ENCODE data around the gene TTC38. TPM values are rescaled to one million over a fixed set of nuclear protein-coding genes. Genes with fewer than 3 reads are reported as not detected.
A peak's percentile ranks its signal among the peaks of the same experiment; 100 is the strongest.

TTC38 gene
- 10 to 100 TPM; 10.1 to 16.5 TPM for total RNA-seq

DNA sequence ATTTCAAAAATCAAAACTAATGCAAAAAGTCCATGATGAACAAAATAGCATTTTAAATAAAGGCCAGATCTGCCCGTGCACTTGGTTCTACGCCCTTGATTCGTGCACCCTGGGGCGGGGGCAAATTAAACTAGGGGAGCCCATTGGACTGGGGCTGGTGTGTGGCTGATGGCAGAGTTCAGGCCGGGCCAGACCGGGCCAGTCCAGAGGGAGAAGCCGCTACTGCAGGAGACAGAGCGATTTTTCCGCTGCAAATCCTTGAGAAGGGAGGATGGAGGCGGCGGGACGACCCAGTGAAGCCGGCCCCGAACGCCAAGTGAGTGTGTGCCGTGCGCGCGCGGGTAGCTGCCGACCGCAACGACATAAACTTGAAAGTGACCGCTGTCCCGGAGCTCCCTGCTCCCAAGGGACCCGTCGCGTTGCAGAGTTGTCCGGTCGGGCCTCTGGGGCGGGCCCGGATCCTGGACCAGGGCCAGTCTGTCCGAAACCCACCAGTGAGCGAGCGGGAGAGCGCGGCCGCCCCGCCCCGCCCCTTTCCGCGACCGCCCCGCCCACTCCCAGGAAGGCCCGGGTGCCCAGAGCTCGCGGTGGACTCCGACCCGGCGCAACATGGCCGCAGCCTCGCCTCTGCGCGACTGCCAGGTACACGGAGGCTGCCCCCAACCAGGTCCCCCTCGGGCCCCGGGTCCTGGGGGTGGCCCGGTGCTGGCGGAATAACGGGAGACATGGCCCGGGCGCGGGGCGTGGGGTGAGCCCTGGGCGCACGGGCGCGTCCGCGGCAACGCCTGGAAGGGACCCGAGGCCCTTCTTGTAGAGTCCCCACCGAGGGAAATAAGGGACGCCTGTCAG, at the start of gene TTC38:
Gene TTC38, plus strand, starts transcription at position 578 of the 849 bp plus-strand sequence. Its CDS starts 32 bp downstream, at position 610.
- Mint-ChIP-seq H3K27ac (peak within 1 kb of the TSS; percentile 85), H3K36me3 (ENCODE audit: insufficient read depth in 2 of 2) (peaks cover 12 to 16% of the 10 kb centered on the region in 2 donors), H3K4me1 (ENCODE audit: low read depth) (peaks cover 11% of the 10 kb centered on the region), H3K4me3 (peak within 1 kb of the TSS; percentile 91 to 96), H3K9me3 (peaks cover 1 to 3% of the 10 kb centered on the region in 2 donors), H3K27me3 (ENCODE audit: low read depth) (peaks cover 41% of the 10 kb centered on the region)
- ATAC-seq (replicated peaks in 1 of 2) (peak; percentile 89 to 94), DNase-seq (peak; percentile 56 to 68)

DNA sequence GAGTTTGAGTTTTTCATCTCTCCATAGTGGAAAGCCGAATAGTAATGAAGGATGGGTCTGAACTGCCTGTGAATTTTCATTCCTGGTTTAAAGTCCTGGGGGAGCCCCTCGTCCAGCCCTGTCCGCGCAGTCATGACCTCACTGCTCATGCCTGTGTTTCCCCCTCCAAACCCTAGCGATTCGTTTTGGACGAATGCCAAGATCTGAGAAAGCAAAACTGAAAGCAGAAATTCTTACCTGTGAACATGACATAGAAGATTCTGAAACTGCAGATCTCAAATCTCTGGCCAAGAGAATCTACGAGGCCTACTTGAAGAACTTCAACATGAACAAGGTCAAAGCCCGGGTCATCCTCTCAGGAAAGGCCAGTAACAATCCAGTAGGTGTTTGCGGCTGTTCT, 48.2 kb upstream of the TTC38 start:
- Mint-ChIP-seq H3K27ac (no peak overlapping the region), H3K36me3 (ENCODE audit: insufficient read depth in 2 of 2) (peaks cover 2 to 5% of the 10 kb centered on the region in 2 donors), H3K4me3 (no peak overlapping the region), H3K9me3 (no peaks in the 10 kb centered on the region), H3K27me3 (ENCODE audit: low read depth) (no peaks in the 10 kb centered on the region), H3K4me1 (ENCODE audit: low read depth) (peaks cover 24% of the 10 kb centered on the region)
- peak; percentile 13 to 35 for ATAC-seq (replicated peaks in 1 of 2)
- DNase-seq: peak in 1 of 2 donors; percentile 28

- Mint-ChIP-seq H3K36me3 (ENCODE audit: insufficient read depth in 2 of 2) (peaks cover 2 to 9% of the 10 kb centered on the region in 2 donors), H3K27ac (no peak overlapping the region)
- peak in 1 of 2 donors; percentile 6 for DNase-seq
Observed at GRCh38 chr22:46220921-46221320, 46.9 kb upstream of the TTC38 start.

DNA sequence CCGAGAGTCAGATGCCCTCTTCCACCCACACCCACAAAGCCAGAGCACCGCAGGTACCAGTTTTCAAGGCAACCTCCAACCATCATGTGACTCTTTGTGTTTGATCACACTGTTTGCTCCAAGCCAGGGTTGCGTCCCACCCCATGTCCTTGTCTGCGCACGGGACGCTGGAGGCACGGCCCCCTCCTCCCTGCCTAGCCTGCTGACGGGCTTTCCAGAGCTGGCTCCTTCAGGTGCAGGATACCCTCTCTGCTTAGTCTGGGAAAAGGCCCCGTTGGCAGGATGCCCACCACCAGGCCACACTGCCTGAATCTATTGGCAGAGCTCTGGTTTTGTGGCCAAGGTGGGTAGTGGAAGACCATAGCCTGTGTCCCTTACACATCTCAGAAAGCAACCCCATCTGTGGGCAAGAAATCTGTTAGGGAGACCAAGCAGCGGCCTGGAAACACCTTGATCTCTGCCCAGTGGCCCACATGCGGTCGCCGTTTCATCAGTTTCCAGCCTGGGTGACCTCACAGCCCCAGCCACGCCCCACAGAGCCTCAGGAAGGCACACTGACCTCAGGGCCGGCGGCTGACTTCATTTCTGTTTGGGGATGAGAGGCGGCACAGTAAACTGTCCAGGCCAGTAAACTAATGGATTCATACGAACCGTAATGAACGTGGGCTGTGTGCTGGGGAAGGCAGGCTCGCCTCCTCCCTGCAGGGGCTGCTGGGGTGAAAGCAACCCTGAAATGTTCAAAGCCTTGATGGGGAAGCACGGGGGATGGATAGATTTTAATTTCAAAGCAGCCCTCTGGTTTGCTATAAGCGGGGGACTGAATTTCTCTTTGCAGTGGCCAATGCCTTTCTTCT, 43.5 kb upstream of the TTC38 start:
- Mint-ChIP-seq H3K9me3 (no peaks in the 10 kb centered on the region), H3K27ac (no peak overlapping the region), H3K36me3 (ENCODE audit: insufficient read depth in 2 of 2) (peaks cover 0 to 10% of the 10 kb centered on the region in 2 donors), H3K4me3 (no peak overlapping the region), H3K27me3 (ENCODE audit: low read depth) (no peaks in the 10 kb centered on the region), H3K4me1 (ENCODE audit: low read depth) (peaks cover 22% of the 10 kb centered on the region)
- ATAC-seq (replicated peaks in 1 of 2) (no peak), DNase-seq (no peak)

More at GRCh38 chr22:46220921-46221320, 46.9 kb upstream of the TTC38 start:
- Mint-ChIP-seq H3K9me3 (no peaks in the 10 kb centered on the region), H3K27me3 (ENCODE audit: low read depth) (no peaks in the 10 kb centered on the region), H3K4me1 (ENCODE audit: low read depth) (peaks cover 24% of the 10 kb centered on the region), H3K4me3 (peak overlapping the region; percentile 4 to 16)
- peak; percentile 53 to 62 for ATAC-seq (replicated peaks in 1 of 2)

DNA sequence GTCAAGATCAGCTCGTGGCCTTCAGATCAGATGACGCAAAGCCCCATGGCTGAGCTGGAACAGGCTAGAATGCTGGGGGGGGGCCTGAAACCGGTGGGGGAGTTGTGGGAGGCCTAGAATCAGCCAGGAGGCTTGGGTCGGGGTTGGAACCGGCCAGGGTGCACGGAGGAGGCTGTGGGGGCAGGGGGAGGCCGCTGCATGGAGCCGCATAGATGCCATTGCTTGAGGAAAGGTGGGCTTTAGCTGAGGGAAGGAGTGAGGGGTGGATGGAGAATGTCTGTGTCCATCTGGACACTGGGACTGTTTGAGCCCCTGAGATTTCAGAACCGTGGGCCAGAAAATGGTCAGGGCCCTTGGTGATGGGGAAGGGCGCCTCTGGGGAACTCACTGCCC, 42.9 kb upstream of the TTC38 start:
- Mint-ChIP-seq H3K27ac (no peak overlapping the region), H3K27me3 (ENCODE audit: low read depth) (no peaks in the 10 kb centered on the region), H3K4me1 (ENCODE audit: low read depth) (peaks cover 16% of the 10 kb centered on the region), H3K9me3 (no peaks in the 10 kb centered on the region), H3K36me3 (ENCODE audit: insufficient read depth in 2 of 2) (peaks cover 0 to 10% of the 10 kb centered on the region in 2 donors), H3K4me3 (no peak overlapping the region)
- no peak for DNase-seq
- no peak for ATAC-seq (replicated peaks in 1 of 2)

DNA sequence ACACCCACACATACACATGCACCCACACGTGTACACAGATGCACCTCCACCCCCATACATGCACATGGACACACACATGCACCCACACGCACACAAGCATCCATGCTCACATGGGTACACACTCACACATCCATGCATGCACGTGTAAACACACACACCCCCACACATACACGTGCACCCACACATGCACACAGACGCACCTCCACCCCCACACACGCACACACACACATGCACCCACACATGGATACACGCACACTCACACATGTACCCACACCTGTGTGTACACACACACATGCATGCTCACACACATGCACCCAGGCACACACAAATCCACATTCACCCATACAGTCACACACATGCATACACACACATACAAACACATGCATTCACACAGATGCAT, 42.2 kb upstream of the TTC38 start:
- ATAC-seq (replicated peaks in 1 of 2): no peak
- DNase-seq: no peak
- no peak overlapping the region for H3K27ac Mint-ChIP-seq
- H3K36me3 Mint-ChIP-seq (ENCODE audit: insufficient read depth in 2 of 2): peaks cover 0 to 8% of the 10 kb centered on the region in 2 donors
- peaks cover 9% of the 10 kb centered on the region for H3K4me1 Mint-ChIP-seq (ENCODE audit: low read depth)
- H3K4me3 Mint-ChIP-seq: no peak overlapping the region
- no peaks in the 10 kb centered on the region for H3K27me3 Mint-ChIP-seq (ENCODE audit: low read depth)
- no peaks in the 10 kb centered on the region for H3K9me3 Mint-ChIP-seq

- H3K9me3 Mint-ChIP-seq: no peaks in the 10 kb centered on the region
- peaks cover 0 to 5% of the 10 kb centered on the region in 2 donors for H3K36me3 Mint-ChIP-seq (ENCODE audit: insufficient read depth in 2 of 2)
- ATAC-seq (replicated peaks in 1 of 2): no peak
- no peaks in the 10 kb centered on the region for H3K27me3 Mint-ChIP-seq (ENCODE audit: low read depth)
- no peak for DNase-seq
- no peaks in the 10 kb centered on the region for H3K4me1 Mint-ChIP-seq (ENCODE audit: low read depth)
- no peak overlapping the region for H3K4me3 Mint-ChIP-seq
- H3K27ac Mint-ChIP-seq: no peak overlapping the region
Observed at GRCh38 chr22:46226577-46226976, 41.2 kb upstream of the TTC38 start.

DNA sequence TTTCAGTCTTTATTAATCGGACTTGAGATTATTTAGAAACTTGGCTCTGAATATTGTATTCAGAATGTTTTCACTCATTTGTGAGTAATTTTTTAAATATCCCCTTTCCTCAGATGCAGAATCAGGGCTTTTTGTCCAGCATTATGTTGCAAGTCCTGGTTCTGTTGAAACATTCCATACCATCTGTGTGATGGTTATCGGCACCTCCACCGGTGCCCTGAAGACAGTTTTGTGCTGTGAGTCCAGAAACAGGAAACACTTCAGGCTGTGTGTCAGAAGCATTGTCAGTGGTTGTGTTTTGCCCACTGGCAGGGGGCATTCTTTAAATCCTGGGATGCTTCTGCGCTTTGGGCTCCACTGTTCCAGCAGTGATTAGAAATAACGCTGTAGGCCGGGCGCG, 38.1 kb upstream of the TTC38 start:
- no peaks in the 10 kb centered on the region for H3K27me3 Mint-ChIP-seq (ENCODE audit: low read depth)
- H3K36me3 Mint-ChIP-seq (ENCODE audit: insufficient read depth in 2 of 2): peaks cover 0 to 5% of the 10 kb centered on the region in 2 donors
- H3K4me3 Mint-ChIP-seq: no peak overlapping the region
- H3K27ac Mint-ChIP-seq: no peak overlapping the region
- no peaks in the 10 kb centered on the region for H3K4me1 Mint-ChIP-seq (ENCODE audit: low read depth)
- no peak for DNase-seq
- ATAC-seq (replicated peaks in 1 of 2): no peak
- H3K9me3 Mint-ChIP-seq: no peaks in the 10 kb centered on the region

GRCh38 chr22:46230262-46230901, 37.4 kb upstream of the TTC38 start:
- H3K9me3 Mint-ChIP-seq: no peaks in the 10 kb centered on the region
- H3K4me1 Mint-ChIP-seq (ENCODE audit: low read depth): no peaks in the 10 kb centered on the region
- no peak for ATAC-seq (replicated peaks in 1 of 2)

GRCh38 chr22:46233231-46233630, 34.6 kb upstream of the TTC38 start:
- DNase-seq (no peak), ATAC-seq (replicated peaks in 1 of 2) (peak in 1 of 2 donors; percentile 38)
- H3K36me3 Mint-ChIP-seq (ENCODE audit: insufficient read depth in 2 of 2): no peaks in the 10 kb centered on the region
- no peak overlapping the region for H3K4me3 Mint-ChIP-seq
- no peaks in the 10 kb centered on the region for H3K9me3 Mint-ChIP-seq
- H3K27ac Mint-ChIP-seq: no peak overlapping the region
- no peaks in the 10 kb centered on the region for H3K4me1 Mint-ChIP-seq (ENCODE audit: low read depth)
- no peaks in the 10 kb centered on the region for H3K27me3 Mint-ChIP-seq (ENCODE audit: low read depth)

More at GRCh38 chr22:46230262-46230901, 37.4 kb upstream of the TTC38 start:
- Mint-ChIP-seq H3K27ac (no peak overlapping the region), H3K36me3 (ENCODE audit: insufficient read depth in 2 of 2) (peaks cover 0 to 5% of the 10 kb centered on the region in 2 donors), H3K27me3 (ENCODE audit: low read depth) (no peaks in the 10 kb centered on the region), H3K4me3 (no peak overlapping the region)
- DNase-seq: no peak

- Mint-ChIP-seq H3K9me3 (no peaks in the 10 kb centered on the region), H3K36me3 (ENCODE audit: insufficient read depth in 2 of 2) (no peaks in the 10 kb centered on the region), H3K4me3 (no peak overlapping the region), H3K27me3 (ENCODE audit: low read depth) (no peaks in the 10 kb centered on the region), H3K27ac (no peak overlapping the region), H3K4me1 (ENCODE audit: low read depth) (peaks cover 6% of the 10 kb centered on the region)
- DNase-seq (no peak), ATAC-seq (replicated peaks in 1 of 2) (no peak)
Observed at GRCh38 chr22:46234969-46235368, 32.8 kb upstream of the TTC38 start.

- ATAC-seq (replicated peaks in 1 of 2) (no peak), DNase-seq (no peak)
- H3K36me3 Mint-ChIP-seq (ENCODE audit: insufficient read depth in 2 of 2): no peaks in the 10 kb centered on the region
- H3K27ac Mint-ChIP-seq: no peak overlapping the region
- H3K4me1 Mint-ChIP-seq (ENCODE audit: low read depth): peaks cover 6% of the 10 kb centered on the region
- no peaks in the 10 kb centered on the region for H3K9me3 Mint-ChIP-seq
- H3K27me3 Mint-ChIP-seq (ENCODE audit: low read depth): no peaks in the 10 kb centered on the region
- H3K4me3 Mint-ChIP-seq: no peak overlapping the region
Observed at GRCh38 chr22:46237453-46238124, 30.2 kb upstream of the TTC38 start.
